GM12873 (cell line): ENCODE measurements around the gene DOLPP1.

Experiments used
- CTCF ChIP-seq: IDR thresholded peaks from 2 replicates; pipeline ENCODE4 v1.5.1; 2012; ENCODE audit warnings: low read depth, mild to moderate bottlenecking, moderate library complexity, low read length, control low read depth; ENCODE audit not compliant: insufficient read depth; ENCODE audit errors: missing control alignments

The DOLPP1 gene

GRCh38 chr9:129097671-129098306, 16.9 kb downstream of the DOLPP1 start:
- TF ChIP-seq CTCF: no peak

DNA sequence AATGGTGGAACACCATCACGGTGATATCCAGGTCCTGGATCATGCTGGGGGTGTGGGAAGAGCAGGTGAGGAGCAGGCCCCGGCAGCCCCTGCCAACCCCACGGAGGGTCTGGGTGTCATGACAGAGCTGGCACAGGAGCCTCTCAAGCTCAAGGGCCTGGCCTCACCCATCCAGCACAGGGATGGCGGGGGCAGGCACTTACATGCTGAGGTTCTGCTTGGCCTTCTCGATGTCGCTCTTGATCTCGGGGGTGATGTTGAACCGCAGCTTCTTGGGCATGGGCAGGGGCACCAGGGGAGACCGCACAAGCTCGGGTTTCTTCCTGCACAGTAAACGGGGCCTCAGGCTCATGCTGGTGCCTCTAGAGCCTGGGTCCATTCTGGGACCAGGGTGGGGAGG, 17.4 kb downstream of the DOLPP1 start:
- TF ChIP-seq CTCF: no peak

- TF ChIP-seq CTCF: no peak
Measured at GRCh38 chr9:129100383-129101169, 19.7 kb downstream of the DOLPP1 start.

DNA sequence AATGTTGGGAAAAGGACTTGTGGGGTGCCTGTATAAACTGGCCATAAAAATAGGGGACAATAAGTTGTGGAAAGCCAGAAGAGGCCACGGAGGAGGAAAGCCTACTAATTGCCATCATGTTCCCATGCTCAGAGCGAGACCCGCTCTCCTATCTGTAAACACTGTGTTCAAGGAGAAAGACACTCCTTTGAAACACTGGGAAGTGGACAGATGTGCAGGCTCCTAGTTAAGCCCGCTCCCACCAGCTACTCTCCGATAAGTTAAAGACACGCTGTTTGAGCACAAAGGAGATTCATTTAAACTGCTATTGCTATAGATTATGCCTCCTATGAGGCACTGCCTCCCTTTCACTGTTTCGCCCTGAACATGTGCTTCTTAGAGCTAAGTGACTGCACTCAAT, 20.4 kb downstream of the DOLPP1 start:
- TF ChIP-seq CTCF: no peak

GRCh38 chr9:129102095-129102525, 21.2 kb downstream of the DOLPP1 start:
- no peak for TF ChIP-seq CTCF

- TF ChIP-seq CTCF: peak; percentile 70
Measured at GRCh38 chr9:129102791-129103594, 22.1 kb downstream of the DOLPP1 start.

DNA sequence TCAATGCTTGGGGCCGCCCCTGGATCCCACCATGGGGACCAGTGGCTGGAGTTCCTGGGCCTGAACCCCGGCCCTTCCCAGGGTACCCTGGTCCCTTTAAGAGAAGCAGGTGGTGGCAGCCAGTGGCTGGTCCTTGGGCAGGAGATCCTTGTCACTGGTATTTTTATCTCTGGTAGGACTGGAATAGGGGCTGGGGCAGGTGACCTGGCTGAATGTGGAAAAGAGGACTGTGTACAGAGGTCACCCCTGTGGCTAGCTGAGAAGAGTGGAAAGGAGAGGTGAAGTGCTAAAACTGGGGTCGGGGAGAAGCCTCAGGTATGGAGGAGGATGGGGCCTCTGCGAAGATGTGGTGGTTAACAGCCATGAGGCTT, 22.7 kb downstream of the DOLPP1 start:
- no peak for TF ChIP-seq CTCF
